Activated T-helper 1 cell treated with anti-CD3 and anti-CD28 coated beads, Interleukin-12 subunit alpha, Interleukin-12 subunit beta, Interleukin-2, Interleukin-4 antibody, amounts not matched to agents 30 ng/mL and 10 ng/mL and 1 ng/mL, durations not matched to agents 14 hours and 24 hours and 36 hours (primary cell): ENCODE data around the gene CADM4. TPM values are rescaled to one million over a fixed set of nuclear protein-coding genes. Genes with fewer than 3 reads are reported as not detected.
"Not testable (repeated sequence)": the region's sequence is repeated elsewhere in the genome, so short reads cannot be mapped to it uniquely, and the experiment has no call there.

Experiments used
- DNase-seq: peaks from one replicate; pipeline ENCODE4 v3.0.0; 2021; ENCODE audit warnings: low spot score
- H3K27ac Mint-ChIP-seq: one replicate; pipeline ENCODE4 v1.8.0; 2021; ENCODE audit warnings: mild to moderate bottlenecking, mixed read lengths
- H3K27me3 Mint-ChIP-seq: one replicate; pipeline ENCODE4 v1.8.0; 2022; ENCODE audit warnings: mild to moderate bottlenecking, moderate library complexity, mixed read lengths; ENCODE audit not compliant: insufficient read depth
- H3K36me3 Mint-ChIP-seq: one replicate; pipeline ENCODE4 v1.8.0; 2021; ENCODE audit warnings: low read depth, mixed read lengths
- H3K4me1 Mint-ChIP-seq: one replicate; pipeline ENCODE4 v1.8.0; 2021; ENCODE audit warnings: low read depth, mixed read lengths
- H3K4me3 Mint-ChIP-seq: one replicate; pipeline ENCODE4 v1.8.0; 2021; ENCODE audit warnings: mild to moderate bottlenecking, moderate library complexity, mixed read lengths
- H3K9me3 Mint-ChIP-seq: one replicate; pipeline ENCODE4 v1.8.0; 2021; ENCODE audit warnings: mixed read lengths
- intact Hi-C: fragments of 100-400 bp; cut with micrococcal nuclease; formaldehyde crosslinking; loops from one replicate; pipeline ENCODE4 v1.15.1; 2024
- total RNA-seq: library from RNA; stranded (reverse); gene quantifications from 2 replicates; pipeline ENCODE4 v1.2.3, GENCODE V29; 2022

CADM4 gene
- total RNA-seq, 1 donor from 2014 or later, result 0.39 TPM

- no peaks in the 10 kb centered on the region for H3K9me3 Mint-ChIP-seq
- peak; percentile 68 for DNase-seq
- H3K27ac Mint-ChIP-seq, result peak overlapping the region; percentile 97
- no peaks in the 10 kb centered on the region for H3K27me3 Mint-ChIP-seq
- peaks cover 44% of the 10 kb centered on the region for H3K4me1 Mint-ChIP-seq
- intact Hi-C loops, result loop anchor here (1.0 to 5.0 kb wide), 3 partner anchors 40 to 907 kb away; partner anchors contain the start of gene ZNF180
- peaks cover 19% of the 10 kb centered on the region for H3K36me3 Mint-ChIP-seq
- H3K4me3 Mint-ChIP-seq, result peak overlapping the region; percentile 97
Measured at GRCh38 chr19:43594710-43595604, 44.7 kb downstream of the CADM4 start.

- Mint-ChIP-seq H3K27ac (peak overlapping the region; percentile 46), H3K27me3 (no peaks in the 10 kb centered on the region), H3K9me3 (no peaks in the 10 kb centered on the region), H3K4me3 (peak overlapping the region; percentile 73), H3K36me3 (peaks cover 23% of the 10 kb centered on the region), H3K4me1 (peaks cover 52% of the 10 kb centered on the region)
- DNase-seq, result no peak
- intact Hi-C loops, result loop anchor here (1.0 to 2.0 kb wide), 2 partner anchors 39 to 147 kb away; no protein-coding TSS in a partner anchor
Measured at GRCh38 chr19:43594081-43594697, 45.5 kb downstream of the CADM4 start.

GRCh38 chr19:43592800-43593350, 46.8 kb downstream of the CADM4 start:
- Mint-ChIP-seq H3K36me3 (peaks cover 27% of the 10 kb centered on the region), H3K27me3 (no peaks in the 10 kb centered on the region), H3K9me3 (no peaks in the 10 kb centered on the region), H3K4me3 (peak overlapping the region; percentile 73), H3K27ac (peak overlapping the region; percentile 74), H3K4me1 (peaks cover 49% of the 10 kb centered on the region)
- intact Hi-C loops, result no loop called here
- no peak for DNase-seq

- no peak for DNase-seq
- Mint-ChIP-seq H3K9me3 (no peaks in the 10 kb centered on the region), H3K4me3 (no peak overlapping the region), H3K4me1 (peaks cover 41% of the 10 kb centered on the region), H3K27ac (no peak overlapping the region), H3K36me3 (peaks cover 27% of the 10 kb centered on the region), H3K27me3 (no peaks in the 10 kb centered on the region)
- intact Hi-C loops, result no loop called here
Measured at GRCh38 chr19:43591904-43592772, 47.5 kb downstream of the CADM4 start.

DNA sequence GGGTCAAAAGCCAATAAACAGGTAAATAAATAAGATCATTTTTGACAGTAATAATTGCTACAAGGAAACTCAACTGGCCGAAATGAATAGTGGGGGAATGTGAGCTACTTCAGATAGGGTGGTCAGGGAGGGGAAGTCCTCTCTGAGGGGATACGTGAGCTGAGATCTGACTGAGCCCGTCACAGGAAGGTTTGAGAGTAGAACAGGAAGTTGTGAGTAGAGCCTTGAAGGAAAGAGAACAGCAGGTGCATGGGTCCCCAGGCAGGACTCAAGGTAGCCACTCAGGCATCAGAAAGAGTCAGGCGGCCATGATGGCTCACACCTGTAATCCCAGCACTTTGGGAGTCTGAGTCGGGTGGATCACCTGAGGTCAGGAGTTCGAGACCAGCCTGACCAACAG, 50.0 kb downstream of the CADM4 start:
- intact Hi-C loops, result no loop called here
- DNase-seq, result no peak
- Mint-ChIP-seq H3K4me3 (no peak overlapping the region), H3K27ac (peak overlapping the region; percentile 65), H3K4me1 (peaks cover 35% of the 10 kb centered on the region), H3K27me3 (no peaks in the 10 kb centered on the region), H3K36me3 (peaks cover 34% of the 10 kb centered on the region), H3K9me3 (no peaks in the 10 kb centered on the region)

DNA sequence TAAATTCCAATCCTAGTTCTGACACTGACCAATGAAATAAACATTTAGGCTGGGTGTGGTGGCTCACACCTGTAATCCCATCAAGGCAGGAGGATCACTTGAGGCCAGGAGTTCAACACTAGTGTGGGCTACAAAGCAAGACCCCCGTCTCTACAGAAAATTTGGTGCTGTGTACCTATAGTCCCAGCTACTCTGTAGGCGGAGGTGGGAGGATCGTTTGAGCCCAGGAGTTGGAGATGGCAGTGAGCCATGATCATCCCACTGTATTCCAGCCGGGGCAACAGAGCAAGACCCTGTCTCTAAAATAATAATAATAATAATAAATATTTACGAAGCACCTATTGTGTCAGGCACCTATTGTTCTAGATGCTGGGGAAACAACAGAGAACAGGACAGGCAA, 50.4 kb downstream of the CADM4 start:
- H3K9me3 Mint-ChIP-seq, result no peaks in the 10 kb centered on the region
- DNase-seq, result no peak
- intact Hi-C loops, result no loop called here
- no peak overlapping the region for H3K4me3 Mint-ChIP-seq
- no peak overlapping the region for H3K27ac Mint-ChIP-seq
- H3K27me3 Mint-ChIP-seq, result no peaks in the 10 kb centered on the region
- H3K4me1 Mint-ChIP-seq, result peaks cover 39% of the 10 kb centered on the region
- H3K36me3 Mint-ChIP-seq, result peaks cover 34% of the 10 kb centered on the region

DNA sequence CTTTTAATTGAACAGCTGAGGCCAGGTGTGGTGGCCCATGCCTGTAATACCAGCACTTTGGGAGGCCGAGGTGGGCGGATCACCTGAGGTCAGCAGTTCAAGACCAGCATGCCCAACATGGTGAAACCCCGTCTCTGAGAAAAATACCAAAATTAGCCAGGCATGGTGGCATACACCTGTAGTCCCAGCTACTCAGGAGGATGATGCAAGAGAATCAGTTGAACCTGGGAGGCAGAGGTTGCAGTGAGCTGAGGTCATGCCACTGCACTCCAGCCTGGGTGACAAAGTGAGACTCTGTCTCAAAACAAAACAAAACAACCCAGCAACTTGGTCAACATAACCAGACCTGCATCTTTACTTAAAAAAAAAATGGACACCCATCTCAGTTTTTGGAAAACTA, 52.6 kb downstream of the CADM4 start:
- DNase-seq, H3K4me3 Mint-ChIP-seq, H3K27ac Mint-ChIP-seq, intact Hi-C loops, H3K27me3 Mint-ChIP-seq, H3K9me3 Mint-ChIP-seq: not testable (repeated sequence)
- Mint-ChIP-seq H3K4me1 (peaks cover 31% of the 10 kb centered on the region), H3K36me3 (peaks cover 24% of the 10 kb centered on the region)

DNA sequence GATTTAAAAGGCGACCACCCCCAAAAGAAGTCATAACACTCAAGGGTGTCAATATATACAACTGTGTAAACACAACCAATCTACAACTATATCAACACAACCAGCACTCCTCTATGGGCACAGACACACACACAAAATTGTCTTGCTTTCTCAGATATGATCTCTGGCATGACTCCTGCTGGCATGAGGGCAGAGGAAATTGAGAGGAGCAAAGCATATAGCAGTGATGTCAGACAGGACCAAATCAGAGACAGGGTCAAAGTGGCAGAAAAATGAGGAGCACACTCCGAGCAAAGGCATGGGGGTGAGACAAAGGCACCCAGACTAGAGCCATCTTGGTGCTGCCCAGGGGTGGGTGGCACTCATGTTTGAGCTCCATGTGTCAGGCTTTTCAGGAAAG, 53.3 kb downstream of the CADM4 start:
- Mint-ChIP-seq H3K36me3 (peaks cover 24% of the 10 kb centered on the region), H3K27ac (no peak overlapping the region), H3K27me3 (no peaks in the 10 kb centered on the region), H3K9me3 (no peaks in the 10 kb centered on the region), H3K4me3 (no peak overlapping the region), H3K4me1 (peaks cover 31% of the 10 kb centered on the region)
- intact Hi-C loops, result no loop called here
- DNase-seq, result no peak

- Mint-ChIP-seq H3K4me3 (no peak overlapping the region), H3K27ac (peak overlapping the region; percentile 63), H3K27me3 (no peaks in the 10 kb centered on the region), H3K9me3 (no peaks in the 10 kb centered on the region), H3K36me3 (peaks cover 17% of the 10 kb centered on the region), H3K4me1 (peaks cover 28% of the 10 kb centered on the region)
- no peak for DNase-seq
- intact Hi-C loops, result no loop called here
Measured at GRCh38 chr19:43584484-43584883, 55.2 kb downstream of the CADM4 start.

GRCh38 chr19:43582495-43582894, 57.2 kb downstream of the CADM4 start:
- intact Hi-C loops, result no loop called here
- no peak overlapping the region for H3K4me3 Mint-ChIP-seq
- H3K4me1 Mint-ChIP-seq, result peaks cover 23% of the 10 kb centered on the region
- peaks cover 12% of the 10 kb centered on the region for H3K36me3 Mint-ChIP-seq
- no peaks in the 10 kb centered on the region for H3K27me3 Mint-ChIP-seq
- no peaks in the 10 kb centered on the region for H3K9me3 Mint-ChIP-seq
- no peak for DNase-seq
- no peak overlapping the region for H3K27ac Mint-ChIP-seq

GRCh38 chr19:43581467-43581866, 58.2 kb downstream of the CADM4 start:
- peaks cover 24% of the 10 kb centered on the region for H3K4me1 Mint-ChIP-seq
- no peak for DNase-seq
- H3K4me3 Mint-ChIP-seq, result peak overlapping the region; percentile 51
- intact Hi-C loops, result no loop called here
- H3K9me3 Mint-ChIP-seq, result no peaks in the 10 kb centered on the region
- H3K36me3 Mint-ChIP-seq, result peaks cover 12% of the 10 kb centered on the region
- H3K27ac Mint-ChIP-seq, result no peak overlapping the region
- peaks cover 3% of the 10 kb centered on the region for H3K27me3 Mint-ChIP-seq

- intact Hi-C loops, result no loop called here
- Mint-ChIP-seq H3K36me3 (peaks cover 2% of the 10 kb centered on the region), H3K27ac (no peak overlapping the region), H3K9me3 (no peaks in the 10 kb centered on the region), H3K4me3 (peak overlapping the region; percentile 90), H3K4me1 (peaks cover 25% of the 10 kb centered on the region), H3K27me3 (peaks cover 3% of the 10 kb centered on the region)
- DNase-seq, result no peak
Measured at GRCh38 chr19:43578787-43579186, 60.9 kb downstream of the CADM4 start.
